NCI-H748 (cell line): Measurements from ENCODE around the gene ZNF318.

Source experiments
- DNase-seq: peaks from one replicate; lab custom pipeline; 2025; ENCODE audit not compliant: unreplicated experiment; lab: John Stamatoyannopoulos, UW

The ZNF318 gene

DNA sequence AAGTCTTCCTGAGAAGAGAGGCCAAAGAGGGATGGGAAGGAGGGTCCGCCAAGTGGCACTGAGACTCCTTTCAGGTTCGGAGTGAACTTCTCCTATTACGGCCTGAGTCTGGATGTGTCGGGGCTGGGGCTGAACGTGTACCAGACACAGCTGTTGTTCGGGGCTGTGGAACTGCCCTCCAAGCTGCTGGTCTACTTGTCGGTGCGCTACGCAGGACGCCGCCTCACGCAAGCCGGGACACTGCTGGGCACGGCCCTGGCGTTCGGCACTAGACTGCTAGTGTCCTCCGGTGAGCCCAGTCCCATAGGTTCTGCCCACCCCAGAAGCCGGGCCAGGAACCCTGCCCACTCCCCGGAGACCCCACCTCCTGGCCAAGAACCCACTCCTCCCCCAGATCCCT, 67.3 kb downstream of the ZNF318 start:
- DNase-seq, result no peak

DNA sequence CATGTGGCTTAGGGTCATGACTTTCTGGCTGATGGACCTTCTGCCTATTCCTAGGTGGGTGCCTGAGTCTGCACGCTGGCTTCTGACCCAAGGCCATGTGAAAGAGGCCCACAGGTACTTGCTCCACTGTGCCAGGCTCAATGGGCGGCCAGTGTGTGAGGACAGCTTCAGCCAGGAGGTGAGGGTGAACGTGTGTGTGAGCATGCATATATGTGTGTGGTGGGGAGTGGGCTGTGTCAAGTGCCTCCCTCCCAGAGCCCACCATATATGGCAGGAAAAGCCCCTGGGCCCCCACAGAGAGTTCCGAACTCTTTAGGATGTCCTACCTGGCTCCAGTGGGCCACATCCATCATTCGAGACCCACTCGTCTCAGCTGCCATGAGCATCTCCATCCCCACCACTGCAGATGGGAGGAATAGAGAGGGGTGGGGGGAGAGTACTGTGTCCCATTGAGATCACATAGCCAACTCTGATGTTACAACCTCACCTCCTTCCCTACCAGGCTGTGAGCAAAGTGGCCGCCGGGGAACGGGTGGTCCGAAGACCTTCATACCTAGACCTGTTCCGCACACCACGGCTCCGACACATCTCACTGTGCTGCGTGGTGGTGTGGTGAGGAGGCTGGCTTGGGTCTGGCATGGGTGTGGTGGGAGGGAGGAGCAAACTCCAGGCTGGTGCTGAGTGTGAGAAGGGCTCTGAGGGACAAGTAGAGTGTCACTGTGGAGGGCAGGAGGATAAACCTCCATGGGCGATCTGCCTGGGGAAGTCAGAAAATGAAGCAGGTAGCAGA, 68.2 kb downstream of the ZNF318 start:
- DNase-seq, result no peak

DNA sequence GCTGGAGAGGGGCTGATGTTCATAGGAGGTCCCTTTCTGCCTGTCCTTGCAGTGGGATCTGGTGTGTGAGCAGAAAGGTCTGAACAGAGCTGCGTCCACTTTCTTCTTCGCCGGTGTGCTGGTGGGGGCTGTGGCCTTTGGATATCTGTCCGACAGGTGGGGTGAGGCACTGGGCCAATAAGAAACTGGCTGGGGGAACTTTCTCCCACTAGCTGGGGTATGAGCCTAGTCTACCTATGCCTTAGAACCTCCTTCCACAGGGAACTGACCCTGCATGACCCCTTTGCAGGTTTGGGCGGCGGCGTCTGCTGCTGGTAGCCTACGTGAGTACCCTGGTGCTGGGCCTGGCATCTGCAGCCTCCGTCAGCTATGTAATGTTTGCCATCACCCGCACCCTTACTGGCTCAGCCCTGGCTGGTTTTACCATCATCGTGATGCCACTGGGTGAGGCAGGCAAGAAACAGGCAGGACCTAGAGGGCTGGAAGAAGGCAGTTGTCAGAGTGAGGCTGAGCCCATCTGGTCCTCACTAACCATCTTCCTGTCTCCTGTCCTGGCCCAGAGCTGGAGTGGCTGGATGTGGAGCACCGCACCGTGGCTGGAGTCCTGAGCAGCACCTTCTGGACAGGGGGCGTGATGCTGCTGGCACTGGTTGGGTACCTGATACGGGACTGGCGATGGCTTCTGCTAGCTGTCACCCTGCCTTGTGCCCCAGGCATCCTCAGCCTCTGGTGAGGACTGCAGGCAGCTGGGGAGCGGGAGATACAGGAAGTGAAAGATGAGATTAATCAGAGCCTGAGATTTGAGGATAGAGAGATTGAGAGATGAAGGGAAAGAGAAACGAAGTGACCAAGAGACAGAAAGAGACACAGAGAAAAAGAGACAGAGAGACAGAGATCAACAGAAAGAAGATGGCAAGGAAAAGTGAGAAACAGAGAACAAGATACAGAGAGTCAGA, 69.8 kb downstream of the ZNF318 start:
- DNase-seq, result no peak

DNA sequence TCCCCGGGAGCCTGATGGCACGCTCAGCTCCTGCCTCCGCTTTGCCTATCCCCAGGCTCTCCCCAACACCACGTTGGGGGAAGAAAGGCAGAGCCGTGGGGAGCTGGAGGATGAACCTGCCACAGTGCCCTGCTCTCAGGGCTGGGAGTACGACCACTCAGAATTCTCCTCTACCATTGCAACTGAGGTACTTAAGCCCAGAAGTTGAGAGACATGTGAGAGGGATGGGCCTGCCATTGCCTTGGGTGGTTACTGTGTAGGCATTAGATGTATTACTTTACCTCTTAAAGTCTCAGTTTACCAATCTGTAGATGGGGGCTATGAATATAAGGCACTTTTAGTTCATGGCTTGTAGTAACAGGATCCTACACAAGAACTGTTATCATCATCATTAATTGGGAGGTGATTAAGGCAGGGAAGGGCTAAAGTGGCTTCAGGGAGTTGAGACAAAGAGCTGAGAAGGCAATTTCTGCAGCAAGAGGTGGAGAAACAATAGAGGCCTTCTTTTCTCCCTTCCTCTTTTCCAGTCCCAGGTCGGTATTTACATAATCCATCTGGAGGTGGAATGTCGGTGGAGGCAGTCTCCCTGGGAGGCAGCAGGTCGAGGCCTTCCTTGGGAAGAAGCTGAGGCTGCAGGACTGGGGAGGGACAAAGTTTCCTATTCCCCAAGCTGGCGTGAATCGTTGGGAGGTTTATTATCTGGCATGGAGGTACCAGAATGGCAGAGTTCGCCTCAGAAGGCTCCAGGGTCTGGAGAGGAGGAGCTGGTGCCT, 70.7 kb downstream of the ZNF318 start:
- no peak for DNase-seq

DNA sequence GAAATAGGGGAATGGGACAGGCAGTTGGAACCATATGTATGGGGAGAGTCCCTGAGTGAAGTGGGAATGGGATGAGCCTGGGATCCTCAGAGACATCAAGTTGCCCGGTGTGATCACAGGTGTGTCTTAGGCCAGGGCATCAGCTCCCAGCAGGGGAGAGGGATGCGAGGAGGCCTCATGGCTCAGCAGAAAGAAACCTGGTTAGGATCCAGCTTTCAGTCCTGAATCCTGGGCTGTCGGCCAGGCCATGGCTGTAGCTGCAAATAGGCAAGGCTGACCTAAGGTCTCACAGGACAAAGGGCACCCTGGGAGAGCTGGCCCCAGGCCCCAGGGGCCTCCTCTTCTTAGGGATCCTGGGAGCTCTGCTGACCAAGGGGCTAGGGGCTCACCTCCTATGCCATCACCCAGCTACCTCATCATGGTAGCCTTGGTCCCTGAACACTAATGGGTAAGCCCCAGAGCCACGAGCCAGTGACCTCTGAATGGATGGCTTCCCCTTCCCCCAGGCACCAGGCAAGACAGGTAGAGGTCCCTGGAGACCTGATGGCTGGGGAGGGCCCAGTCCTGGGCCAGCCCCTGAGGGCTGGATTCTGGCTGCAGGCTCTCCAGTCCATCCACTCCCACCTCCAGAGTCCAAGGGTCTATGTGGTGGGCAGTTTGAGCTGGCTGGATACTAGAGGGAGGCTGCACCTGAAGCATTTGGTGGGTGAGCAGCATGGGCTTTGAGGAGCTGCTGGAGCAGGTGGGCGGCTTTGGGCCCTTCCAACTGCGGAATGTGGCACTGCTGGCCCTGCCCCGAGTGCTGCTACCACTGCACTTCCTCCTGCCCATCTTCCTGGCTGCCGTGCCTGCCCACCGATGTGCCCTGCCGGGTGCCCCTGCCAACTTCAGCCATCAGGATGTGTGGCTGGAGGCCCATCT, 71.5 kb downstream of the ZNF318 start, which contains the start of gene SLC22A7:
TSS of gene SLC22A7 (plus strand) at position 617 of the 921 bp plus-strand sequence. CDS start at position 716, 99 bp downstream.
- DNase-seq, result no peak

DNA sequence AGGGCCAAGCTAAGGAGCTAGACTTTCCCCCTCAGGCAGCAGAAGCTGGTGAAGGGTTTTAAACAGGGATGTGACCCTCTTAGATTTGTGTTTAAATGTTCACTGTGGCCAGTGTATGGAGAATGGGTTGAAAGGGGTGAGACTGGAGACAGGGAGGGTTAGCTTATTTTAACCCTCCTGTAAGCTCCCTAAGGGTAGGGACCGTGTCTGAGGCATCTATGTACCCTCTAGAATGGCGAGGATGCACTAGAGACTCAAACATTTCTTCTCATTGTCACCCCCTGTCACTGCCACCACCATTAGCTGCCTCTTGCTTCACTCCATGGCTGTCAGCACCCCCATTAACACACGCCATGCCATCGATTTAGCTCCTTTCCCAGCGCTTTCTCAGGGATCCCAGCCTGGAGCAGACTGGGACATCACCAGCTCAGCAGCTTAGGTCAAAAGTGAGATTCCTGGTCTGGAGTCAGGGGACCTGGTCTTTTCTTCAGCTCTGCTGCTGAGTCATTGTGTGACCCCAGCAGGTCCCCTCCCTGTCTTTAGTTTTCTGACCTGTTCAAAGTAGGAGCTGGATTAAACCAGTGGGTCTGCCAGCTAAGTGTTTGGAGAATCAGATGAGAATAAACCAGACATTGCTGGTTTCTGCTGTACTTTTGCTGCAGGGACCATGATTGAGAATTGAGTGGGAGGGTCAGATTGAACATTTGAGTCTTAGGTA, 72.5 kb downstream of the ZNF318 start:
- no peak for DNase-seq

DNA sequence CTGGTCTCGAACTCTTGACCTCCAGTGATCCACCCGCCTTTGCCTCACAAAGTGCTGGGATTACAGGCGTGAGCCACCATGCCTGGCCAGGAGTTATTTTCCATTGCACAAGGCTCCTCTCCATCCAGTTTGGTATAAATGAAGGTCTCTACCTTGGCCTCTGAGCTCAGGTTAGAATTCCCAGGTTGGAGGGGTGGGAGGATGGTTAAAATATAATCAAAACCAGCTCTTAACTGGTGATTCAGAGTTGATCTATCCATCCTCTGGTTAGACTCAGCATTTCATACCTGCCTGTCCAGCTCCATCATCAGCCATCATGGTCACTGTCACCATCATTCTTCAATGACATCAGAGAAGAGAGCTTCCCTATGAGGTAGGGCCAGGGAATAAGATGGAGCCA, 74.0 kb downstream of the ZNF318 start:
- no peak for DNase-seq

DNA sequence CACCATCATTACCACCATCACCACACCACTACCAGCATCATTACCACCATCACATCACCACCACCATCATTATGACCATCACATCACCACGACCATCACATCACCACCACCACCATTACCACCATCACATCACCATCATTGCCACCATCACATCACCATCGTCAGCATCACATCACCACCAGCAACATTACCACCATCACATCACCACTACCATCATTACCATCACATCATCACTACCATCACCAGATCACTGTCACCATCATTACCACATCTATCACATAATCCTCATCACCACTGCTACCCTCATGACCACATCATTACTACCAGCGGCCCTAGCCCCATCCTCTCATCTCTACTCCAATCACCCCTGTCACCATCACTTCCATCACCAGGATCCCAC, 74.9 kb downstream of the ZNF318 start:
- DNase-seq, result no peak

DNA sequence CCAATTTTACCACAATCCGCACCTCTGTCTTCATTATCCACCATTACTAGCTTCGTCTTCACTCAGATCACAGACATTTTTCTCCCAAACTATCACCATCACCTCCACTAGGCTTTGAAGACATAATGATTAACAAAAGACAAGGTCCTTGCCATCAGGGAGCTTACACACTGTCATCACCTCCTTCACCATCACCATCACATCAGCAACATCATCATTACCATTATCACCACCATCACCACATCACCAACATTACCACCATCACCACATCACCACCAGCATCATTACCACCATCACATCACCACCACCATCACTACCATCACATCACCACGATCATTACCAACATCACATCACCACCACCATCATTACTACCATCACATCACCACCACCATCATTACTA, 75.7 kb downstream of the ZNF318 start:
- DNase-seq, result no peak

DNA sequence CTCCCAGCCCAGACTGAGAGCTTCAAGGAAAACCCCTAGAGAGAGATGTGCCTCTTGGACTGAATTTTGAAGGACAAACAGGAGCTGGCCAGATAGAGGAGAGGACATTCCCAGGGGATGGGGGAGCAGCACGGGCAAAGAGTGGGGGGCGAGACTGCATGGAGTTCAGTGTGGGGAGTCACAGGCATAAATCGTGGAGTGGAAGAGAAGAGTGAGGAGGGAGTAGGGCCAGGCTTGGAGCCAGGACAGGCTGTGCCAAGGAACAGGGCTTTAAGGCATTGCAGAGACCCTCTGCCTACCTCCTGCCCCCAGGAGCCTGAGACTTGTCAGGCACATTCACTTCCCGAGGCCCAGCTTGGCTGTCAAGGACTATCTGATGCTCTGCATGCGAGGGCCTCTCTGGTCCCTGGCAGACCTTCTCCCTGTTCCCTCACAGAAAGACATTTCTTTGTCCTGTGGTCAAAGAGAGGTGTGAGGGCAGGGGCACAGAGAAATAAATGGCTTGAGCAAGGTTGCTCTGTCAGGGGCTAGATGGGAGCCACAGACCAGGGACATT, 76.6 kb downstream of the ZNF318 start:
- DNase-seq, result no peak

DNA sequence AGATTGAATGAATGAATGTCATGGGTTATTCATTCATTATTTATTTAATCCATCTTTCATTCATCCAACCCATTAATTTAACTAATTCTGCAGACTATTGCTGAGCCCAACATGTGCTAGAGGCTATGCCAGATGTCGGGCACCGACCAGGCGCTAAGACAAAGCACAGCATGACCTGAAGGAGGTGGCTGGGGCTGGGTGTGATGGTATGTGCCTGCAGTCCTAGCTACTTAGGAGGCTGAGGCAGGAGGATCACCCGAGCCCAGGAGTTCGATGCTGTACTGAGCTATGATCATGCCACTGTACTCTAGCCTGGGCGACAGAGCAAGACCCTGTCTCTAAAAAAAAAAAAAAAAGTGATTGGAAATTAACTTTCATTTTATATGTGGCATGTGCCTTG, 77.1 kb downstream of the ZNF318 start:
- DNase-seq, result no peak

DNA sequence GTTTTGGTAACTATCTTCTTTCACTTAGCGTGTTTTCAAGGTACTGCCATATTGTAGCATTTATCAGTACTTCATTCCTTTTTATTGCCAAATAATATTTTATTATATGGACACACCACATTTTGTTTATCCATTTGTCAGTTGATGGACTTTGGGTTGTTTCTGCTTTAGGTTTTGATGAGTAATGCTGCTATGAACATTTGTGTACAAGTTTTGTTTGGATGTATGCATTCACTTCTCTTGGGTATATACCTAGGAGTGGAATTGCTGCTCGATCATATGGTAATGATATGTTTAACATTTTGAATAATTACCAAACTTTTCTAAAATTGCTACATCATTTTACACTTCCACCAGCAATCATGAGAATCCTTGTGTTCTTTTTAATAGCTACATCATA, 77.7 kb downstream of the ZNF318 start:
- no peak for DNase-seq

DNA sequence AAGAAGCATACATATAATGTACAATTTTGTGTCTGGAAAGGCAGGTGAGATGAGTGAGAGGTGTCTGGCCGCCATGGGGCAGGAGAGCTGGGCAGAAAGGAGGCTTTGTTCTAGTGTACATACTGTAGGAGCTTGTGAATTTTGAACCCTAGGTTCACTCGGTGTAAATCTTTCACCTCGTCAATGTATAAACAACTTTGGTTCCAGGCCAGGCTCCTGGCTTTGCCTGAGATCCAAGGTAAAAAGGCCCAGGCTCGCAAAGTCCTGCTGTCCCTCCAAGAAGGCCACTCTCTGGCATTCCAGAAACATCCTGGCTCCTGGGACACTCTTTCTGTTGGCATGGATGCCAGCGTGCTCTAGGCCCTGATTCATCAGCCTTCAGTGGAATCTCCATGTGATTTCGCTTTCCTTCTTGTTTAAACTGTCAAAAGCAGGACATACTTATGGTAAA, 78.5 kb downstream of the ZNF318 start:
- DNase-seq, result no peak

DNA sequence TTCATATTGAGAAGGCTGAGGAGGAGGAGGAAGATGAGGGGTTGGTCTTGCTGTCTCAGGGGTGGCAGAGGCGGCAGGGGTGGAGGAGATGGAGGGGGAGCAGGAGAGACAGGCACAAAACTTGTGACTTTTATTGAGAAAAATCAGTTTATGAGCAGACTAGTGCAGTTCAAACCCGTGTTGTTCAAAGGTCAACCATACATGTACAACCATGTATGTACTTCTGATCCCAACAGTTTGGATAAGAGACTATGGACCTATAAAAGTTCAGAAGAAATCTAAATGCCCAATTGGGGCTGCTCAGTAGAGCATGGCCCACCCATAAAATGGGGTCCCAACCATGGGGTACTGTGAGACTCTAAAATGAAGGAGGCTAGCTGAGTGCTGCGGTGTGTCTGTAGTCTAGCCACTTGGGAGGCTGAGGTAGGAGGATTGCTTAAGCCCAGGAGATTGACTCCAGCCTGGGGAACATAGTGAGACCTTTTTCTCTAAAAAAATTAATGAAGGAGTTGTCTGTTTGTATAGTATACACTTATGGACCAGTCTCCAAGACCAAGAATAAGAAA, 79.0 kb downstream of the ZNF318 start:
- no peak for DNase-seq

DNA sequence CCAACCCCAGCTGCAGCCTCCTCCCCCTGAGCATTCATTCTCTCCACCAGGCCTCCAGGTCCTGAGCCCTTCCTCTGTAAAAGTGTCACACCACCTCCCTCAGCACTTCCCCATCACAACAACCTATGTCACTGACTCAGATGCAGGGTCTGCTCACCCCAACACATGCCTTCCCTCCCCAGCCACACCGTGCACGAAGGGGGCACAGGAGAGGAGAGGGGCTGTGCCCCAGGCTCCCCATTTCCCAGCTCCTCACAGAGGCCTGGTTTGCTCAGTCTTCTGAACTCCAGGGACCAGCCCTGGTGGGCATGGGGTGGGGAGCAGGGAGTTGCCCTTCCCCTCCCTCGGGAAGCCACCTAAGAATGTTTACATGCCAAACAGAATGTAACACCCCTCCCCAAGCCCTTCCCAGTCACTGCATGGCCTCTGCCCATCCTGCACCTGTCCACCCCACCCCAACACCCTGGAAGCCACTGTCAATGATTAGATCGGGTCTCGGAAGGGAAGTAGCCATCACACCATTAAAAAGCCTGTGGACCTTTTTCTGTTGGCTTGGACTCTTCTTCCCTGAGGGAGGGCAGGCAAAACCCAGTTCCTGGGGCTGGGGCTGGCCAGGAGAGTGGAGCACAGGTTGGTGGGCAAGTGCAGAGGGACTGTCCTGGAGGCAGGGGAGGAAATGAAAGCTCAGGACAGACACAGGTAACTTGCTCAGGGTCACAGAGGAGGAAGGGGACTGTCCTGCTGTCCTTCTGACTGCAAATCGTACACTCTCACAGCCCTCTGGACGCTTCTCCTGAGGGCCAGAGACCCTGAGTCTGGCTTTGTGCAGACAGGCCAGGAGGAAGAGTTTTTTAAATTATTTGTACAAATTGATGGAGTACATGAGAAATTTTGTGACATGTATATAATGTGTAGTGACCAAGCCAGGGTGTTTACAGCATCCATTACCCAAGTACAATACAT, 81.4 kb downstream of the ZNF318 start:
- DNase-seq, result no peak

DNA sequence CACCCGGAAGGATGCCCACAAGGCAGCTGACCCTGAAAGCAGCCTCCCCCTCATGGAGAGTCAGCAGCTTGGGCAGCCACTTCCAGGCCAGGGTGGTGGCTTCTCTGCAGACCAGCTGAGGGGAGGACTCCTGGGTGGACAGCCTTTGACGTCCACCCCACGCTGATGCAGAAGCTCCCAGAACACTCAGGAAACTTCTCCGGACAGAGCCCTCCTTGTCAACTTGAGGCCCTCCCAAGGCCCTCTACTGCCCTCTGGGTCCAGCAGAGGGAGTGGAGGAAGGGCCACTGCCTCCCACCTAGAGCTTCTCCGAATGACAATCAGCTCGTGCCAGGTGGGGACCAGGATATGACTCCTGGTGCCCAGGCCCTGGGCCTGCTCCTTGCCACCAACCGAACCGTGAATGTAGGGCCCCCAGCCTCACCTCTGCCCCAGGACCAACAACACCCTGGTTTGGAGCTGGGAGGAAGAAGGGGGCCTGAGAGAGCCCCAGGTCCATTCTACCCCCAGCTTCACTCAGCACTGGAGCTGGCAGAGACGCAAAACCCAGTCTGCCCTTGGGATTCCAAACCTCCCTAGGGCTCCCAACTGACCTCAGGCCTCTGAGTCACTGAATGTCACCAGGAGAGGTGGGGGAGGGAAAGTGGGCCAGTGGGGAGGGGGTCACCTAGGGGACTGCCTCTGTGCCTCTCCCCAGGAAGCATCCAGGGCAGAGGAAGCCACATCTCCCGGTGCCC, 82.3 kb downstream of the ZNF318 start:
- DNase-seq, result no peak

DNA sequence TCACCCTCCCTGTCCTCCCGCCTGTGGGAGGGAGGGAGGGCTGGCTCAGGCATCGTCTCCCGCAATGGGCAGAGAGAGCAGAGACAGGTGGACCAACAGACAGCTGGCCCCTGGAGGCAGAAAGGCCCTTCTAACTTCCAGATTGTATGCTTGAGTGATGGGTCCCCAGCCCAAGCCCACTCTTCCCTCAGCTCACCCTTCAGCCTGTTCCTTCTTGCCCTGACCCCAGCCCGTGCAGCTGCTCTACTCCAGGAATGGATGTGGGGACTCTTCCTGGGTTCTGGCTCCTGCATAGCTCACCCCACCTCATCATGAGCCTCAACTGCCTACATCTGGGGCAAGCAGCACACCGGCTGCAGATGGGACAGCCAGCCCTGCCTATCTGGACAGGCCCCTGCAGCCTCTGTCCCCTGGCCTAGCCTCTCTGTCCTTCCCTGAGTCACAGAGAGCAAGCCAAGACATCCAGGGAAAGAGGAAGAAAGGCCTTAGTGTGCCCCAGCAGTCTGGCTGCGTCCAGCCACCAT, 82.9 kb downstream of the ZNF318 start:
- no peak for DNase-seq
